Activated T-cell treated with anti-CD3 and anti-CD28 coated beads, Interleukin-2, amount 50 U/mL, for 72 hours (primary cell): Measurements from ENCODE around the gene ZBTB46. TPM values are rescaled to one million over a fixed set of nuclear protein-coding genes. Genes with fewer than 3 reads are reported as not detected.
"Not testable (repeated sequence)": the region's sequence is repeated elsewhere in the genome, so short reads cannot be mapped to it uniquely, and the experiment has no call there.

Source experiments
- ATAC-seq, 2 donors: fragments of 150-1000 bp; cut with Tn5 transposase; replicated peaks in 1 of 2; 2 replicates each; pipeline ENCODE4 v1.10.0; 2021; ENCODE audit warnings: moderate library complexity in 2 of 2, mild to moderate bottlenecking in 1 of 2
- DNase-seq, 2 donors: peaks; one replicate each; pipeline ENCODE4 v3.0.0; 2021 to 2022; ENCODE audit warnings: mixed read lengths in 1 of 2
- H3K27ac Mint-ChIP-seq: one replicate; pipeline ENCODE4 v1.8.0; 2022; ENCODE audit warnings: mild to moderate bottlenecking, moderate library complexity, mixed read lengths
- H3K27me3 Mint-ChIP-seq: one replicate; pipeline ENCODE4 v1.8.0; 2022; ENCODE audit warnings: low read depth, mixed read lengths
- H3K36me3 Mint-ChIP-seq, 2 donors: one replicate each; pipeline ENCODE4 v1.8.0; 2022; ENCODE audit warnings: mixed read lengths in 2 of 2, mild to moderate bottlenecking in 1 of 2; ENCODE audit not compliant: insufficient read depth in 2 of 2
- H3K4me1 Mint-ChIP-seq: one replicate; pipeline ENCODE4 v1.8.0; 2022; ENCODE audit warnings: low read depth, mixed read lengths
- H3K4me3 Mint-ChIP-seq, 2 donors: one replicate each; pipeline ENCODE4 v1.8.0; 2022; ENCODE audit warnings: mild to moderate bottlenecking in 2 of 2, mixed read lengths in 2 of 2, moderate library complexity in 2 of 2
- H3K9me3 Mint-ChIP-seq, 2 donors: one replicate each; pipeline ENCODE4 v1.8.0; 2022; ENCODE audit warnings: mixed read lengths in 2 of 2
- total RNA-seq, 2 donors: library from RNA; stranded (reverse); gene quantifications; one replicate each; pipeline ENCODE4 v1.2.3, GENCODE V29; 2022

The ZBTB46 gene
- total RNA-seq, 2 donors from 2014 or later, result 2.7 to 8.2 TPM

GRCh38 chr20:63734946-63735858, 95.9 kb downstream of the ZBTB46 start:
- Mint-ChIP-seq H3K27ac (no peak overlapping the region), H3K4me1 (peaks cover 16% of the 10 kb centered on the region), H3K9me3 (no peaks in the 10 kb centered on the region), H3K36me3 (peaks cover 0 to 1% of the 10 kb centered on the region in 2 donors), H3K27me3 (no peaks in the 10 kb centered on the region), H3K4me3 (peak overlapping the region in 1 of 2 donors; percentile 62)
- DNase-seq, result no peak
- no peak for ATAC-seq

GRCh38 chr20:63734111-63734945, 96.7 kb downstream of the ZBTB46 start:
- ATAC-seq (no peak), DNase-seq (no peak)
- Mint-ChIP-seq H3K27ac (no peak overlapping the region), H3K36me3 (peaks cover 0 to 3% of the 10 kb centered on the region in 2 donors), H3K9me3 (no peaks in the 10 kb centered on the region), H3K4me1 (peaks cover 16% of the 10 kb centered on the region), H3K4me3 (no peak overlapping the region), H3K27me3 (no peaks in the 10 kb centered on the region)

- no peak overlapping the region for H3K27ac Mint-ChIP-seq
- H3K4me1 Mint-ChIP-seq, result peaks cover 16% of the 10 kb centered on the region
- peaks cover 0 to 7% of the 10 kb centered on the region in 2 donors for H3K36me3 Mint-ChIP-seq
- no peak overlapping the region for H3K4me3 Mint-ChIP-seq
- ATAC-seq (no peak), DNase-seq (no peak)
- no peaks in the 10 kb centered on the region for H3K27me3 Mint-ChIP-seq
- H3K9me3 Mint-ChIP-seq, result no peaks in the 10 kb centered on the region
Observed at GRCh38 chr20:63733579-63734081, 97.4 kb downstream of the ZBTB46 start.

GRCh38 chr20:63733117-63733516, 97.9 kb downstream of the ZBTB46 start:
- ATAC-seq, result no peak
- DNase-seq, result no peak
- H3K27ac Mint-ChIP-seq, result no peak overlapping the region
- H3K36me3 Mint-ChIP-seq, result peaks cover 2 to 10% of the 10 kb centered on the region in 2 donors
- H3K27me3 Mint-ChIP-seq, result no peaks in the 10 kb centered on the region
- H3K9me3 Mint-ChIP-seq, result no peaks in the 10 kb centered on the region
- no peak overlapping the region for H3K4me3 Mint-ChIP-seq
- H3K4me1 Mint-ChIP-seq, result peaks cover 16% of the 10 kb centered on the region

GRCh38 chr20:63732118-63733095, 98.7 kb downstream of the ZBTB46 start:
- H3K27me3 Mint-ChIP-seq, result no peaks in the 10 kb centered on the region
- no peak overlapping the region for H3K27ac Mint-ChIP-seq
- no peak overlapping the region for H3K4me3 Mint-ChIP-seq
- ATAC-seq, result no peak
- no peak for DNase-seq
- peaks cover 2 to 13% of the 10 kb centered on the region in 2 donors for H3K36me3 Mint-ChIP-seq
- H3K9me3 Mint-ChIP-seq, result no peaks in the 10 kb centered on the region
- H3K4me1 Mint-ChIP-seq, result peaks cover 16% of the 10 kb centered on the region

GRCh38 chr20:63731410-63731809, 99.7 kb downstream of the ZBTB46 start:
- peaks cover 4 to 22% of the 10 kb centered on the region in 2 donors for H3K36me3 Mint-ChIP-seq
- H3K27ac Mint-ChIP-seq, result no peak overlapping the region
- no peak overlapping the region for H3K4me3 Mint-ChIP-seq
- H3K4me1 Mint-ChIP-seq, result peaks cover 7% of the 10 kb centered on the region
- no peak for ATAC-seq
- DNase-seq, result no peak
- no peaks in the 10 kb centered on the region for H3K9me3 Mint-ChIP-seq
- no peaks in the 10 kb centered on the region for H3K27me3 Mint-ChIP-seq

GRCh38 chr20:63730189-63730733, 100.8 kb downstream of the ZBTB46 start:
- H3K9me3 Mint-ChIP-seq, H3K4me1 Mint-ChIP-seq, H3K27me3 Mint-ChIP-seq, H3K4me3 Mint-ChIP-seq, ATAC-seq, H3K27ac Mint-ChIP-seq, DNase-seq: not testable (repeated sequence)
- H3K36me3 Mint-ChIP-seq, result peaks cover 9 to 32% of the 10 kb centered on the region in 2 donors

- H3K27me3 Mint-ChIP-seq, H3K4me3 Mint-ChIP-seq, DNase-seq, H3K9me3 Mint-ChIP-seq, ATAC-seq: not testable (repeated sequence)
- H3K36me3 Mint-ChIP-seq, result peaks cover 22 to 54% of the 10 kb centered on the region in 2 donors
- peak overlapping the region; percentile 38 for H3K27ac Mint-ChIP-seq
- peaks cover 26% of the 10 kb centered on the region for H3K4me1 Mint-ChIP-seq
Observed at GRCh38 chr20:63722967-63723622, 108.0 kb downstream of the ZBTB46 start.

- Mint-ChIP-seq H3K9me3 (peaks cover 3 to 4% of the 10 kb centered on the region in 2 donors), H3K4me1 (peaks cover 49% of the 10 kb centered on the region), H3K4me3 (no peak overlapping the region), H3K27ac (no peak overlapping the region), H3K27me3 (no peaks in the 10 kb centered on the region), H3K36me3 (peaks cover 27 to 55% of the 10 kb centered on the region in 2 donors)
- no peak for DNase-seq
- no peak for ATAC-seq
Observed at GRCh38 chr20:63718996-63719395, 112.1 kb downstream of the ZBTB46 start.

- H3K36me3 Mint-ChIP-seq, result peaks cover 27 to 74% of the 10 kb centered on the region in 2 donors
- peaks cover 56% of the 10 kb centered on the region for H3K4me1 Mint-ChIP-seq
- peaks cover 6 to 9% of the 10 kb centered on the region in 2 donors for H3K9me3 Mint-ChIP-seq
- no peak for DNase-seq
- no peak for ATAC-seq
- H3K27me3 Mint-ChIP-seq, result no peaks in the 10 kb centered on the region
- no peak overlapping the region for H3K27ac Mint-ChIP-seq
- H3K4me3 Mint-ChIP-seq, result no peak overlapping the region
Observed at GRCh38 chr20:63714858-63715257, 116.2 kb downstream of the ZBTB46 start.

- peaks cover 2 to 9% of the 10 kb centered on the region in 2 donors for H3K9me3 Mint-ChIP-seq
- H3K4me3 Mint-ChIP-seq, result peak overlapping the region in 1 of 2 donors; percentile 10
- H3K27ac Mint-ChIP-seq, result peak overlapping the region; percentile 81
- peaks cover 67% of the 10 kb centered on the region for H3K4me1 Mint-ChIP-seq
- peaks cover 14 to 56% of the 10 kb centered on the region in 2 donors for H3K36me3 Mint-ChIP-seq
- DNase-seq (no peak), ATAC-seq (no peak)
- no peaks in the 10 kb centered on the region for H3K27me3 Mint-ChIP-seq
Observed at GRCh38 chr20:63712191-63712590, 118.9 kb downstream of the ZBTB46 start.
